Fibroblast of lung (primary cell): ENCODE results near the gene ULBP2. TPM values are rescaled to one million over a fixed set of nuclear protein-coding genes. Genes with fewer than 3 reads are reported as not detected.
"Not testable (repeated sequence)": the region's sequence is repeated elsewhere in the genome, so short reads cannot be mapped to it uniquely, and the experiment has no call there.

Source experiments
- DNase-seq, 2 donors: peaks; one replicate each; pipeline versions ENCODE4 v3.0.0 to v3.0.0-alpha.2; 2010; ENCODE audit warnings: low read depth in 2 of 2
- H2AFZ ChIP-seq: 2 replicates; pipeline ENCODE4 v1.5.1; 2012; ENCODE audit warnings: low read length, control low read depth, inconsistent platforms
- H3K27ac ChIP-seq: 2 replicates; pipeline ENCODE4 v1.5.1; 2011; ENCODE audit warnings: low read length, control low read depth; ENCODE audit not compliant: insufficient read depth
- H3K27me3 ChIP-seq: 2 replicates; pipeline ENCODE4 v1.5.1; 2011; ENCODE audit warnings: mild to moderate bottlenecking, low read length; ENCODE audit not compliant: control insufficient read depth, insufficient read depth
- H3K36me3 ChIP-seq: 2 replicates; pipeline ENCODE4 v1.5.1; 2011; ENCODE audit warnings: low read length; ENCODE audit not compliant: control insufficient read depth, insufficient read depth
- H3K4me1 ChIP-seq: 2 replicates; pipeline ENCODE4 v1.5.1; 2011; ENCODE audit warnings: low read length; ENCODE audit not compliant: control insufficient read depth, insufficient read depth; ENCODE audit errors: extremely low read depth
- H3K4me2 ChIP-seq: 2 replicates; pipeline ENCODE4 v1.5.1; 2011; ENCODE audit warnings: low read length, control low read depth; ENCODE audit not compliant: insufficient read depth; ENCODE audit errors: extremely low read depth
- H3K4me3 ChIP-seq, 4 experiments: fragments of 200-600 bp in 1 of 4; sonication (generic) in 1 of 4; replicated peaks in 1 of 4; 2 replicates each; pipeline ENCODE4 v1.5.1; 2011 to 2016; ENCODE audit warnings: low read length in 4 of 4, low read depth in 3 of 4, mild to moderate bottlenecking in 3 of 4, control low read depth in 2 of 4, inconsistent platforms in 1 of 4, mixed read lengths in 1 of 4; ENCODE audit not compliant: insufficient read depth in 1 of 4; ENCODE audit errors: control extremely low read depth in 1 of 4
- H3K79me2 ChIP-seq: 2 replicates; pipeline ENCODE4 v1.5.1; 2012; ENCODE audit warnings: mild to moderate bottlenecking, low read length, inconsistent platforms; ENCODE audit not compliant: control insufficient read depth, insufficient read depth
- H3K9ac ChIP-seq: 2 replicates; pipeline ENCODE4 v1.5.1; 2011; ENCODE audit warnings: mild to moderate bottlenecking, low read length, control low read depth; ENCODE audit not compliant: insufficient read depth
- H3K9me3 ChIP-seq: 2 replicates; pipeline ENCODE4 v1.5.1; 2012; ENCODE audit warnings: low read depth, low read length; ENCODE audit not compliant: control insufficient read depth, insufficient read depth
- H4K20me1 ChIP-seq: 2 replicates; pipeline ENCODE4 v1.5.1; 2011; ENCODE audit warnings: low read length; ENCODE audit not compliant: control insufficient read depth, insufficient read depth; ENCODE audit errors: extremely low read depth
- EZH2 ChIP-seq: IDR thresholded peaks from 2 replicates; pipeline ENCODE4 v1.5.1; 2012; ENCODE audit warnings: low read length, control low read depth, mild to moderate bottlenecking; ENCODE audit errors: missing control alignments
- polyA plus RNA-seq, 2 donors: library from polyadenylated mRNA; depleted of rRNA in 1 of 2; stranded (reverse) in 1 of 2; unstranded in 1 of 2; fragments of >200 nt; gene quantifications; 2 replicates each; pipeline ENCODE4 v1.2.1, GENCODE V29; 2011 to 2012; ENCODE audit warnings: missing spikeins in 1 of 2
- total RNA-seq: library from RNA; depleted of rRNA; stranded (reverse); fragments of >200 nt; gene quantifications from 2 replicates; pipeline ENCODE4 v1.2.1, GENCODE V29; 2014
- TF ChIP-seq, protein P1 (sequence below), 2 donors: IDR thresholded peaks in 1 of 2; conservative IDR thresholded peaks in 1 of 2; 1 replicate in 1 of 2; 2 replicates in 1 of 2; pipeline ENCODE4 v1.5.1; 2011 to 2012; ENCODE audit warnings: low read length in 2 of 2, control low read depth in 1 of 2, inconsistent platforms in 1 of 2, low read depth in 1 of 2, mild to moderate bottlenecking in 1 of 2

The ULBP2 gene
- total and polyA plus RNA-seq, 2 donors (not counting 1 experiment from before 2014, with no cell fraction given), result 1.8 to 6.9 TPM

DNA sequence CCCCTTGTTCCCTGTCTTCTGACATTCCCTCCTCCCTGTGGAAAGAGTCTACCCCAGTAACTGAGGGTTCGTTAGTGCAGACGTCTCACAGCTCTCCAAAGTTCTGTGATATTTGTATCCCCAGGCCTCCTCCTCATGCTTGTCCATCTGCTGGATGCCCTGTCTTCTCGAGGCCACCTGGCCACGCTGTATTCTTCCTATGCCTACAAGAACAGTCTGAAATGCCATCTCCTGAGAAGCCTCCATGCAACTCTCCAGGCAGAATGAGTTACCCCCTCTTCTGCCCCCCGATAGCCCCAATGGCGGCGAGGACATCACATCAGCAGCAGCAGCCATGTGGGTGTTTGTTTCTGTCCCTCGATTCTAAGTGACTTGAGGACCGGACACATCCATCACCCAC lies 9.3 kb downstream of the ULBP2 start:
- H3K9ac ChIP-seq, result no peak overlapping the region
- no peaks in the 10 kb centered on the region for H3K9me3 ChIP-seq
- H3K27ac ChIP-seq, result no peak overlapping the region
- H3K4me3 ChIP-seq, result no peak overlapping the region
- H3K36me3 ChIP-seq, result no peaks in the 10 kb centered on the region
- no peak overlapping the region for H2AFZ ChIP-seq
- H3K4me1 ChIP-seq, result no peaks in the 10 kb centered on the region
- DNase-seq, result no peak
- H3K79me2 ChIP-seq, result no peaks in the 10 kb centered on the region
- H3K27me3 ChIP-seq, result peaks cover 40% of the 10 kb centered on the region
- TF ChIP-seq, protein P1, sequence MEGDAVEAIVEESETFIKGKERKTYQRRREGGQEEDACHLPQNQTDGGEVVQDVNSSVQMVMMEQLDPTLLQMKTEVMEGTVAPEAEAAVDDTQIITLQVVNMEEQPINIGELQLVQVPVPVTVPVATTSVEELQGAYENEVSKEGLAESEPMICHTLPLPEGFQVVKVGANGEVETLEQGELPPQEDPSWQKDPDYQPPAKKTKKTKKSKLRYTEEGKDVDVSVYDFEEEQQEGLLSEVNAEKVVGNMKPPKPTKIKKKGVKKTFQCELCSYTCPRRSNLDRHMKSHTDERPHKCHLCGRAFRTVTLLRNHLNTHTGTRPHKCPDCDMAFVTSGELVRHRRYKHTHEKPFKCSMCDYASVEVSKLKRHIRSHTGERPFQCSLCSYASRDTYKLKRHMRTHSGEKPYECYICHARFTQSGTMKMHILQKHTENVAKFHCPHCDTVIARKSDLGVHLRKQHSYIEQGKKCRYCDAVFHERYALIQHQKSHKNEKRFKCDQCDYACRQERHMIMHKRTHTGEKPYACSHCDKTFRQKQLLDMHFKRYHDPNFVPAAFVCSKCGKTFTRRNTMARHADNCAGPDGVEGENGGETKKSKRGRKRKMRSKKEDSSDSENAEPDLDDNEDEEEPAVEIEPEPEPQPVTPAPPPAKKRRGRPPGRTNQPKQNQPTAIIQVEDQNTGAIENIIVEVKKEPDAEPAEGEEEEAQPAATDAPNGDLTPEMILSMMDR (conservative IDR thresholded peaks at IDR 0.05 in 1 of 2, IDR thresholded peaks at IDR 0.05 in 1 of 2; ENCODE audit: low read depth in 1 of 2, low read length in 2 of 2), result no peak
- no peak for TF ChIP-seq EZH2
- no peaks in the 10 kb centered on the region for H4K20me1 ChIP-seq
- H3K4me2 ChIP-seq, result no peak overlapping the region

DNA sequence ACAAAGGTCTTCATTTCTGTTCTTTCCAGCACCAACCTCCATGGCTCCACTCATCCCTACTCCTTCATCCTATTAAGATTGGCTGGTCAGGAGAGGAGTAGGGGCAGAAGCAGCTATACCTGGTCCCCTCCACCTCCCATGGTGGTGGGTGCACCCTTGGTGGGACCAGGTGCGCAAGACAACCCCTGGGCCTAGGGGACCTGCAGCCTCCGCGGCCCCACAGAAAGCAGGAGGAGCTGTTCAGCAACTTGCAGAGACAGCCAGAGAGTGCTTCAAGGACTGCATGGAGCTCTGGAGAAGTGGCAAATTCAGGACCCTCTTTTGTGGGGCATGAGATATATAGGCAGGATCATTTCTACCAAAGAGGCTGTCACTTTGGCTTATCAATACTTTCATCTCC lies 9.8 kb downstream of the ULBP2 start:
- no peak overlapping the region for H3K9ac ChIP-seq
- peaks cover 41% of the 10 kb centered on the region for H3K27me3 ChIP-seq
- H3K4me3 ChIP-seq, result no peak overlapping the region
- H3K79me2 ChIP-seq, result no peaks in the 10 kb centered on the region
- H3K4me1 ChIP-seq, result no peaks in the 10 kb centered on the region
- H2AFZ ChIP-seq, result no peak overlapping the region
- no peaks in the 10 kb centered on the region for H3K9me3 ChIP-seq
- H3K36me3 ChIP-seq, result no peaks in the 10 kb centered on the region
- H4K20me1 ChIP-seq, result no peaks in the 10 kb centered on the region
- H3K4me2 ChIP-seq, result no peak overlapping the region
- no peak overlapping the region for H3K27ac ChIP-seq
- DNase-seq, result no peak
- no peak for TF ChIP-seq EZH2
- TF ChIP-seq, protein P1 (conservative IDR thresholded peaks at IDR 0.05 in 1 of 2, IDR thresholded peaks at IDR 0.05 in 1 of 2; ENCODE audit: low read depth in 1 of 2, low read length in 2 of 2), result no peak

DNA sequence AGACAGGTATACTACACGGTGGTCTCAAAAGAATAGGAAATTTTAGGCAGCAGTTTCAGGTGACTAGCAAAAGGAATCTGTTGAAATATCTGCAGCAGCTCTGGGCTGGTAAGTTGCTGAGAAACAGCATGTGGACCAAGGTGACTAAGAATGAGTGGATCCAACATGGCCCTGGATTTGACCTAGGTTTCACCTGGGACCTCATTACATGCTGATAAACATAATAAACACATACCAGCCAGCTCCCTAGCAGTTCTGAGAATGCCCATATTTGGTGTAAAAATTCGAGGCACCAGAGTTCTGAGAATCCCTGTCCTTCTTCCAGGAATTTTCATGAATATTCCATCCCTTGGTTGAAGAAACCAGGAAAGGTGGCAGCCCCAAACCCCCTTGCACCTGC lies 11.6 kb downstream of the ULBP2 start:
- not testable (repeated sequence) for H3K79me2 ChIP-seq, H3K4me2 ChIP-seq, H4K20me1 ChIP-seq, DNase-seq, H3K9me3 ChIP-seq, H3K4me3 ChIP-seq, H3K27ac ChIP-seq, H3K4me1 ChIP-seq, H3K9ac ChIP-seq, H3K36me3 ChIP-seq, H2AFZ ChIP-seq
- H3K27me3 ChIP-seq, result peaks cover 41% of the 10 kb centered on the region

DNA sequence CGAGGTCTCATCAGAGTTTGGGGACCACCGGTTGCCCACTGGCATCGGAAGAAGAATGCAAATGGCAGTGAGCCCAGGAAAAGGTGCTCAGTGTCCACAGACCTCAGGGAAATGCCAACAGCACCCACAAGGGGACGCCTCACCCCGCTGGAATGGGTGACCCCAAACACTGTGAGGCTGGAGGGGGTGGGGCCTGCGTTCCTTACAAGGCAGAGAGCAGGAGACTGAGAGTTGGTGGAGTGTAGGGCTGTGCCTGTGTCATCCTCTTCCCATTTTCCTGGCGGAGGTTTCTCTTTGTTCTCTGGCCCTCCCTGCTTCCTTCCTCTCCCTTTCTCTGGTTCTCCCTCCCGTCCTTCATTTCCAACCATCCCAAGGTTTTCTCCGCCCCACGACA lies 12.1 kb downstream of the ULBP2 start:
- H2AFZ ChIP-seq, H3K4me3 ChIP-seq, H3K9ac ChIP-seq, H3K4me1 ChIP-seq, H3K9me3 ChIP-seq, H4K20me1 ChIP-seq, H3K79me2 ChIP-seq, H3K36me3 ChIP-seq, H3K27ac ChIP-seq, DNase-seq: not testable (repeated sequence)
- Histone ChIP-seq H3K27me3 (peaks cover 41% of the 10 kb centered on the region), H3K4me2 (peak overlapping the region; percentile 25)
